ENCODE results near the gene PTPN23.
"Not testable (repeated sequence)": the region's sequence is repeated elsewhere in the genome, so short reads cannot be mapped to it uniquely, and the experiment has no call there.

The PTPN23 gene

GRCh38 chr3:47452453-47453215, 71.8 kb downstream of the PTPN23 start:
- H3K18ac ChIP-seq (ENCODE audit: low read length) = no peak overlapping the region
- H2BK5ac ChIP-seq (ENCODE audit: low read length) = no peak overlapping the region
- no peak overlapping the region for H3K4ac ChIP-seq (ENCODE audit: low read depth, low read length)
- no peak overlapping the region for H3K56ac ChIP-seq (ENCODE audit: low read length)
- H3K9ac ChIP-seq (ENCODE audit: low read length) = no peak overlapping the region
- no peak overlapping the region for H3K4me2 ChIP-seq (ENCODE audit: low read length)
- no peak overlapping the region for H3K27ac ChIP-seq (ENCODE audit: low read depth, low read length)
- H3K79me1 ChIP-seq (ENCODE audit: low read length) = peaks cover 8% of the 10 kb centered on the region
- H4K5ac ChIP-seq (ENCODE audit: low read length) = no peak overlapping the region
- H3K36me3 ChIP-seq (ENCODE audit: control insufficient read depth, insufficient read depth, low read length) = no peaks in the 10 kb centered on the region
- H4K8ac ChIP-seq (ENCODE audit: low read depth, low read length) = no peak overlapping the region
- no peak overlapping the region for H3K23ac ChIP-seq (ENCODE audit: low read length)
- H2BK15ac ChIP-seq (replicated peaks; ENCODE audit: low read depth) = no peak overlapping the region
- no peak overlapping the region for H2BK120ac ChIP-seq (ENCODE audit: low read depth, low read length)
- H3K4me1 ChIP-seq (ENCODE audit: control insufficient read depth, low read depth, low read length) = no peaks in the 10 kb centered on the region
- no peak overlapping the region for H3K4me3 ChIP-seq (ENCODE audit: low read length)
- DNase-seq = no peak
- peaks cover 8% of the 10 kb centered on the region for H3K79me2 ChIP-seq (ENCODE audit: control insufficient read depth, insufficient read depth, low read length)
- no CpG with 5 or more reads among the region's 4 CpGs for WGBS (ENCODE audit: extremely low coverage, insufficient coverage, low lambda C conversion rate)
- no peaks in the 10 kb centered on the region for H3K27me3 ChIP-seq (ENCODE audit: insufficient read depth, low read length, poor library complexity)
- H2AK5ac ChIP-seq (ENCODE audit: low read length) = no peak overlapping the region

GRCh38 chr3:47455806-47456452, 75.1 kb downstream of the PTPN23 start:
- Histone ChIP-seq H3K79me2 (ENCODE audit: control insufficient read depth, insufficient read depth, low read length) (peaks cover 8% of the 10 kb centered on the region), H4K8ac (ENCODE audit: low read depth, low read length) (no peak overlapping the region), H3K27me3 (ENCODE audit: insufficient read depth, low read length, poor library complexity) (no peaks in the 10 kb centered on the region), H3K56ac (ENCODE audit: low read length) (no peak overlapping the region), H2BK5ac (ENCODE audit: low read length) (no peak overlapping the region), H2BK120ac (ENCODE audit: low read depth, low read length) (no peak overlapping the region), H2AK5ac (ENCODE audit: low read length) (no peak overlapping the region), H3K23ac (ENCODE audit: low read length) (no peak overlapping the region), H3K36me3 (ENCODE audit: control insufficient read depth, insufficient read depth, low read length) (no peaks in the 10 kb centered on the region), H2BK15ac (replicated peaks; ENCODE audit: low read depth) (no peak overlapping the region), H4K5ac (ENCODE audit: low read length) (no peak overlapping the region), H3K4me3 (ENCODE audit: low read length) (no peak overlapping the region), H3K4me2 (ENCODE audit: low read length) (no peak overlapping the region), H3K4me1 (ENCODE audit: control insufficient read depth, low read depth, low read length) (no peaks in the 10 kb centered on the region), H3K18ac (ENCODE audit: low read length) (no peak overlapping the region), H3K9ac (ENCODE audit: low read length) (no peak overlapping the region), H3K4ac (ENCODE audit: low read depth, low read length) (no peak overlapping the region), H3K27ac (ENCODE audit: low read depth, low read length) (no peak overlapping the region), H3K79me1 (ENCODE audit: low read length) (peaks cover 11% of the 10 kb centered on the region)
- no peak for DNase-seq
- no CpG with 5 or more reads among the region's 3 CpGs for WGBS (ENCODE audit: extremely low coverage, insufficient coverage, low lambda C conversion rate)

- Histone ChIP-seq H3K4me2 (ENCODE audit: low read length) (no peak overlapping the region), H3K36me3 (ENCODE audit: control insufficient read depth, insufficient read depth, low read length) (no peaks in the 10 kb centered on the region), H3K27ac (ENCODE audit: low read depth, low read length) (no peak overlapping the region), H4K8ac (ENCODE audit: low read depth, low read length) (no peak overlapping the region), H3K79me2 (ENCODE audit: control insufficient read depth, insufficient read depth, low read length) (peaks cover 8% of the 10 kb centered on the region), H4K5ac (ENCODE audit: low read length) (no peak overlapping the region), H2BK5ac (ENCODE audit: low read length) (no peak overlapping the region), H2BK120ac (ENCODE audit: low read depth, low read length) (no peak overlapping the region), H3K4ac (ENCODE audit: low read depth, low read length) (no peak overlapping the region), H2AK5ac (ENCODE audit: low read length) (no peak overlapping the region), H3K23ac (ENCODE audit: low read length) (no peak overlapping the region), H3K56ac (ENCODE audit: low read length) (no peak overlapping the region), H3K79me1 (ENCODE audit: low read length) (peaks cover 13% of the 10 kb centered on the region), H3K4me3 (ENCODE audit: low read length) (no peak overlapping the region), H3K4me1 (ENCODE audit: control insufficient read depth, low read depth, low read length) (no peaks in the 10 kb centered on the region), H3K27me3 (ENCODE audit: insufficient read depth, low read length, poor library complexity) (no peaks in the 10 kb centered on the region), H3K9ac (ENCODE audit: low read length) (no peak overlapping the region), H3K18ac (ENCODE audit: low read length) (no peak overlapping the region), H2BK15ac (replicated peaks; ENCODE audit: low read depth) (no peak overlapping the region)
- no peak for DNase-seq
Observed at GRCh38 chr3:47456984-47457383, 76.2 kb downstream of the PTPN23 start.

- H4K5ac ChIP-seq (ENCODE audit: low read length); H3K18ac ChIP-seq (ENCODE audit: low read length); H2BK5ac ChIP-seq (ENCODE audit: low read length); H3K27me3 ChIP-seq (ENCODE audit: insufficient read depth, low read length, poor library complexity); H2BK120ac ChIP-seq (ENCODE audit: low read depth, low read length); H3K79me1 ChIP-seq (ENCODE audit: low read length); H3K9ac ChIP-seq (ENCODE audit: low read length); H3K4me1 ChIP-seq (ENCODE audit: control insufficient read depth, low read depth, low read length); H3K4me2 ChIP-seq (ENCODE audit: low read length); H3K23ac ChIP-seq (ENCODE audit: low read length); H2AK5ac ChIP-seq (ENCODE audit: low read length); DNase-seq; H4K8ac ChIP-seq (ENCODE audit: low read depth, low read length); H3K4me3 ChIP-seq (ENCODE audit: low read length); H2BK15ac ChIP-seq (replicated peaks; ENCODE audit: low read depth); H3K27ac ChIP-seq (ENCODE audit: low read depth, low read length); H3K36me3 ChIP-seq (ENCODE audit: control insufficient read depth, insufficient read depth, low read length); H3K56ac ChIP-seq (ENCODE audit: low read length); H3K4ac ChIP-seq (ENCODE audit: low read depth, low read length); H3K79me2 ChIP-seq (ENCODE audit: control insufficient read depth, insufficient read depth, low read length): not testable (repeated sequence)
- WGBS (ENCODE audit: extremely low coverage, insufficient coverage, low lambda C conversion rate) = no CpG with 5 or more reads among the region's 9 CpGs
Observed at GRCh38 chr3:47459534-47460085, 78.8 kb downstream of the PTPN23 start.

Measured in mesendoderm (in vitro differentiated cells).